ENCODE measurements around the gene PITX1.

The PITX1 gene

DNA sequence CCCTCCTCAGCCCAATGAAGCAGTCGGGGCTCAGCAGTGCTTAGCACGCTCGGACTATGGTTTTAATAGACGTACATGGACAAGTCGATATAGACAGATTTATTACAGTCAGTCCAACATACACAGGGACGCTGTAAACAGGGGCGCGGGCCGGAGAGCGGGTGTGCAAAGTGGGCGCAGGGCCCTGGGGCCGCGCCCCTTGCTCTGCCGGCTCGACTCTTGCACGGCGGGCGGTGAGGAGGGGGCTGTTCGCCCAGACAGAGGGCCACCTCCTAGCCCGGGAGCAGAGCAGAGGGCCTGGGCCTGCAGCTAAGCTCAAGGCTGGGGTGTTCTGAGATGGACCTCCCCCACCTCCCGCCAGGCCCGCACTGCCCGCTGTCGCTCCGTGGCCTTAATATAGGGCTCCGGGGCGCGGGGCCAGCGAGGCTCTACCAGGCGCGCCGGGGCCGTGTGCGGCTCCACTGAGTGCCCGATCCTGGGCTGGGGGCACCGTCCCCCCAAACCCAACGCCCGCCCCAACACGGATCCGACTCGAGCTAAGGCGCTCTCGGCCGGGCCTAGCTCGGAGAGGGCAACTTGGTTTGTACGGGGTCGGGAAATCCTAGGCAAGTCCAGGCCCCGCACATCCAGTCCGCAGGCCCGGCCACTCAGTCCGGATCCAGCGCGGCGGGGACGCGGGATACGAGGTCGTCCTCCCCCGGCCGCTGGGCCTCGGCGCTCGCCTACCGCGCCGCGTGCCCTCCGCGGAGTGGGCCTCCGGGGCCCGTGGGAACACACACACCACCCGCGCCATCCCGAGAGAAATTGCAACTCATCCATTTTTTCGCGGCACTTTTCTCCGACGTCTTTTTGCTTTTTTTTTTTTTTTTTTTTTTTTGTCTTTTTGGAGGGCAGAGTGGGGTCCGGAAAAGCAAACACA lies 6.1 kb downstream of the PITX1 start:
- DNase-seq = no peak

DNA sequence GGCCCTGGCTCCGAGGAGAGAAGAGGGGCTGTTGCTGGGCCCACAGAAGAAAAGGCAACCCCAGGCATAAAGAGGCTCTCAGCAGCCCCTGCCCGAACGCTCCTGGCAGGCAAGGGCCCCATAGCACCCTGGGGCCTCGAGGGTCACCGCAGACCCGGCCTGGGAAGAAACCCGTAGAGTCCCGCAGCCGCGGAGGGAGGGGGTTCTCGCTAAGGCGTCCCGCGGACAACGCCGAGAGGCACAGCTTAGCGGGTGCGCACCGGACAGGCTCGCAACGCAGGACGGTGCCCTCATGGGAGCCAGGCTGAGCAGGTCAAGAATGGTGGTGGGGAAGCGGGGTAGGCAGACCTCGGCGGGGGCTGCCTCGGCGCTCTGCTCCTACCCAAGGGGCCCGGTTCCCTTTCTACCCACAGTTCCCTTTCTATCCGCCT lies 6.7 kb downstream of the PITX1 start:
- DNase-seq = no peak

DNA sequence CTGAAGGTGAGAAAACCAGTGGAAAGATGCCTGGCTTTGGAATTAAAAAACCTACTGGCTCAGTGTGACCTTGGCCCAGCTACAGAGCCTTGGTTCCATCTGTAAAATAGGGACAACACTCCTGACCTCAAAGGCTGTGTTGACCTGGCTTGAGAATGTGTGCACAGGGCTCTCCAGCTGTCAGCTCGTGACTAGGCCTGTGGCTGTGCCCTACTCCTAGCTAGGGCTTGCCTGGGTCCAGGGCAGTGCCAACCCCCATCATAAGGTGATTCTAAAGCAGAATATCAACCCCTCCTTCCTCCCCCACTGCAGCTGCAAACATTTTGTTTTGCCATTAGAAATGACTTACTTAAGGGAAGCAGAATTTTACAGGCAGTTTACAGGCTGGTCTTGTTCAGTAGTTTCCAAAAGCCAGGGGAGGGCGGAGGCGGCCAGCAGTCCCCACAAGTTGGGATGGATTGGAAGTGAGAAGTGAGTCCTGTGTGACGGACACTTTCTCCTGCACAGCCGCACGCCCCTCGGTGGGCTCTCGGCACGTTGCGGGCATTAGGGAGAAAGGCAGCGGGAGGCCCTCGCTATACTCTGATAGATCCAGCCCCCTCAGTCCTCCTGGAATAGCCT lies 7.3 kb downstream of the PITX1 start:
- no peak for DNase-seq

DNA sequence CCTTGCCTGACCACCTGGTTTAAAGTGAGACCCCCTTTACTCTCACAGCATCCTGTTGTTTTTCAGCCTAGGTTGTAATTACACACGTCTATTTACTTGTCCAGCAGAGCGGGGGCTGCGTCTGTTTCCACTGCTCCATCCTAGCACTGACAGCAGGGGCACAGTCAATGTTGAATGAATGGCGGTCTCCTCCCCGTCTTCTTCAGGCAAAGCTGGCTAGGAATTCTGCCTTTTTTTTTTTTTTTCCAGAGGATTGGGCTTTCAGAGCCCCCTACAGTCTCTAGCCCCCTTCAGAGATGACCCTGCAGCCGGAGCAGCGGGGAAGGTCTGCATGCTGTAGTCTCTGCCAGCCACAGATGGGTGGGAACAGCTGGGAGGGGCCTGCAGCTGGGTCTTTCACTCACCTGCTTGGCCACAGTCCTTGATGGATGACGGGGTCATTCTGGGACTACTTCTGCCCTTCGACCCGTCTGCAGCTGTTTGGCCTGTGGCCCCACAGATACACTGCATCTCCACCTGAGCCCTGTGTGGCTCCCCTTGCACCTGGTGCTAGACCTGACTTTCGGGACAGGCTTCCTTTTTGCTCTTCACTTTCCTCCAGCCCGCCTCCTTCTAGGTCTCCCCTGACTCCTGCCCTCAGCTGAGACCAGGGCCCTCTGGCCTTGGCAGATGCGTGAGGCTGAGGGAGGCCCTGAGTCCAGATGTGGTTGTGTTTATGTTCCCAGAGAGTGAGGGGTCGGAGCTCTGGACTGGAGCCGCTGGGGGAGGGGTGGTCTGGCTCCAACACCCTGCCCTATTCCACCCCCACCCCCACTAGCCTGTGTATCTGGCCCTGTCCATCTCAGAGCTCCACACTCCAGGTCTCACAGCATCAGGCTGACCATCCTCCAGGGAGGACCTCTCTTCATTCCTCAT lies 8.0 kb downstream of the PITX1 start:
- no peak for DNase-seq

DNA sequence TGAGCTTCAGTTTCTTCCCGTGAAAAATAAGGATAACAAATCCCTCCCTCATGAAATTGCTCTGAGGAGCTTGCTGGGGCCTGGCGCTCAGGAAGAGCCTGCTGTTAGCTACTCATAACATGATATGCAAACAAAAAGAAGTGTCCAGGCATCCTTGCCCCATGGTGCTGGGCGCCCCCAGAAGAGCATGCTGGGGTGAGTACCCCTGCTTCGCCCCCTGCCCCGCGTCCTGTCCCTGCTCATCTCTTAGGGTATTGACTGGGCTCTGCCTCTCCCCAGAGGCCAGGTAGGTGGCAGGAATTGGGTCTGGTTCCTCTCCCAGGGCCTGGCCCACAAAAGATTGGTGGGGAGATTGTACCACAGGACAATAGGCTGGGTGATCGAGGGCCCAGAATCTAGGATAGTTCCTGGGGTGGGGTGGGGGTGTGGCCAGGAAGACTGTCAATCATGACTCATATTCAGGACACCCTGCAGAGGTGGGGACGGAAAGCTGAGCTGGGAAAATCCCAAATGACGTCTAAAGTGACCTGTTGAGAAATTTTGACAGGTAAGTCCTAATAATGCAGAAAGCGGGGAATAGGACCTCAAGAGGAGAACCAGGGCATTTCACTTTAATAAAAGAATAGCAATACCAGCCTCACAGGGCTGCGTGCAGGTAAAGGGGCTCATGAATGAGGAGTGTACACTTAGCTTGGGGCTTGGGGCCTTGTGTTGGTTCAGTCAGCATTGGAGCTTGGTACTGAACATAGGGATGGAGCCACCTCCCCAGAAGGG lies 8.9 kb downstream of the PITX1 start:
- DNase-seq = no peak

DNA sequence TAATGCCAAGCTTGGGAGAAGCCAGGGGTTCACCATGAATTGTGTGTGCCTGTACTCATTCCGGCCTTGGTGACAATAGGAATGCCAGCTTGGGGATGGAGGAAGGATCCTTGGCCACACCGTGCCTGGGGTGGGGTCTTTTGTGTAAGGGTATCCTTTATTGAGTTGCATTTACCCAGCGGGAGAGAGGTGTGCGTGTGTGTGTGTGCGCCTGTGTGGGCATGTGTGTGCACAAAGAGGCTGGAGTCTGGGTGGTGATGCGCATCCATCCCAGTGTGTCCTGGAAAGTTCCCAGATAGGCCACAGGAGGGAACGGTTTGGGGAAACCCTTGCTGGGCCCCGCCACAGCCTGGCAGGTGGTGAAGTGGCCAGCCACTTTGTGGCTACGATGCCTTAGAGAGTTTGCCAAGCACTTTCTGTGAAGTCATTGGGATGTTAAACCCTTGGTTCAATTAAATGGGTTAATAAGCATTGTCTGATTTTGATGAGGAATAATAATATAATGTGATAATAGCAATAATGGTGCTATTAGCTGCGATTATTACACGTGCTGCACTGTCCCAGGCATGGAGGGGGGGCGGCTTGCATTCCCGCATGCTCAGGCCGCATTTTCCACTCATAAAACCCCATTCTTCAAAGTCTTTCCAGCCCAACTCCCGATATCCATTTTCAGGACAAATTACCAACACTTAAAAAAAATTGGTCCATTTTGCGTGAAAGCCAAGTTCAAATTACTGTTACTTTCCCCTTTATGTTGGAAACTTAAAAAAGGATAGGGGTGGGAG lies 13.7 kb downstream of the PITX1 start:
- DNase-seq = no peak

DNA sequence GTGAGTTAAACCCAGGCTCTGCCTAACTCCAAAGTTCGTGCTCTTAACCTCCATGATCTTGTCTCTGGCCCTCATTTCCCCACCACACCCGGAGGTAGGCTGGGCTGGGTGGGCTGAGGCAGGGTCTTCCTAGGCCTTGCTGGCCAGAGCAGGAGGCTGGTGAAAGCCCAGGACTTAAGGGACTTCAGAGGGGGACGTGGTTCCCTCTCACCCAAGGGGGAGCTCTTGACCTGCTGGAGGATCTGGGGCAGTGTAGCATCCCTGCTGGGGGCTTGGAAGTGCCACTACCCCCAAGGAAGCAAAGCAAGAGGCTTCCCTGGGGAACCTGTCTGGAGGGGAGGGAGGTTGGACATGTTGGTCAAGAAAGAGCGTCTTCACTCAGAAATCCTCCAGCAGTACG lies 14.7 kb downstream of the PITX1 start:
- DNase-seq = no peak

DNA sequence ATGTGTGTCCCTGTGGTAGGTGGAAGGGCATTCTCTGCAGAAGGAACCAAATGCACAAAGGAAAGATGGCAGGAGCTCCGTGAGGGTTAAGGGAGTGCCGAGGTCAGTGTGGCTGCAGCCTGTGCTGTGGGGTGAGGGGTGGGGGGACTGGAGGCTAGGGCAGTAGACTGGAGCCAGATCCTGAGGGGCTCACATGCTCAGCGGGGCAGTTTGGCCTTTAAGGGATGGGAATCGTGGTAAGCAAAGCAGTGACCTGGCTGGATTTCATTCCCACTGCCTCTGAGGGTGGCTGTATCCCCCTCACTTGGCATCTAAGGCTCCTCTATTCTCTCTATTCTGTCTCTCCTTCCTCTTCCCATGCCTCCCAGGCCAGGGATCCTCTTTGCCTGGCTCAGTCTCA lies 15.6 kb downstream of the PITX1 start:
- DNase-seq = no peak

DNA sequence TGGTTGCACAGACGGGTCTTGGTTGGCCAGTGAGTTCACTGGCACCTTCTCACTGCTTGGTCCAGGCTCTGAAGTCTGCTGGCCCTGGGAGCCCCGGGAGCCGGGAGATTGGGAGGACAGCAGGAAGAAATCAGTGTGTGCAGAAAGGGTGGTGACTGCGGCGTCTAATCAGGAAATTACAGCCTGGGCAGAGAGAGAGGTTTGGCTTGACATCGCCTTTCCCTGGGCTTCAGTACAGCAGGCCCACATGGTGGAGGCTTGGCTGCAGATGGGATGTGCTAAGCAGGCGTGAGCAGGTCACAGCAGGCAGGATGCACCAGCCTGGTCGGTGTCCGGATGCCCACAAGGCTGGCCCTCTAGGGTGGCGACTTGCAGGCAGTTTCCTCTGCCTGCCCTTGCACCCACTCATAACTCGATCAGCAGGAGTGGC lies 17.2 kb downstream of the PITX1 start:
- no peak for DNase-seq

DNA sequence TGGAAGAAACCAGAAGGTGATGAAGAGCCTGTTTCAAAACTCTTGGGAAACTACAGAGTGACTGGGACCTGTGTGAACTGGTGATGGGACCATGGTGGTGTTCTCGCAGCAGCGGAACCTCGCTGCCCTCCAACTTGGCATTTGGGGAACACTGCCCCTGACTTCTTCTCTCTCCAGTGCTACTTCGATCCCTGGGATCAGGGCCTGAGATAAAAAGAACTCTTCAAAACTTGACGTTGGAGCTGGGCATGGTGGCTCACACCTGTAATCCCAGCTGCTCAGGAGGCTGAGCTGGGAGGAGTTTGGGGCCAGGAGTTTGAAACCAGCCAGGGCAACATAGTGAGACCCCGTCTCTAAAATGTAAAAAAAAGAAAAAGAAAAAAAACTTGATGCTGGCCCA lies 18.1 kb downstream of the PITX1 start:
- DNase-seq = no peak

DNA sequence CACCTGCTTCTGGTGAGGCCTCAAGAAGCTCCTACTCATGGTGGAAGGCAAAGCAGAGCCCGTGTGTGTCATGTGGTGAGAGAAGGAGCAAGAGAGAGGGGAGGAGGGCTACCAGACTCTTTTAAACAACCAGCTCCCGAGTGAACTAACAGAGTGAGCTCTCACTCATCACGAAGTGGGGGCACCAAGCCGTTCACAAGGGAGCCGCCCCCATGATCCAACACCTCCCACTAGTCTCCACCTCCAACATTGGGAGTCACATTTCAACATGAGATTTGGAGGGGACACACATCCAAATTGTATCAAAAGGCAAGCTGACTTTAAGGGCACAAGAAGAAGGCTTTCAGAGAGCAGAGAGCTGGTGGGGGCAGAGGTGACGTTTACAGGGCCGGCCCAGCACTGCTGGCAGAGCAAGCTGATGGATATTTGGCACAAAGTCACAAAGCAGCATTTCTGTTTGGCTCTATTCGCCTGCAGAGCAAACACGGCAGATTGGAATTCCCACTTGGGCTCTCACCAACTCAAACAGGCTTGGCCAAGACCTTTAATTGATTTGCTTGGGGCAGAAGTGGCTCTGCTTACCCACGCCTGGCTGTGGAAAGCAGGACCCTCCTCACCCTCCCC lies 20.0 kb downstream of the PITX1 start:
- DNase-seq = no peak

DNA sequence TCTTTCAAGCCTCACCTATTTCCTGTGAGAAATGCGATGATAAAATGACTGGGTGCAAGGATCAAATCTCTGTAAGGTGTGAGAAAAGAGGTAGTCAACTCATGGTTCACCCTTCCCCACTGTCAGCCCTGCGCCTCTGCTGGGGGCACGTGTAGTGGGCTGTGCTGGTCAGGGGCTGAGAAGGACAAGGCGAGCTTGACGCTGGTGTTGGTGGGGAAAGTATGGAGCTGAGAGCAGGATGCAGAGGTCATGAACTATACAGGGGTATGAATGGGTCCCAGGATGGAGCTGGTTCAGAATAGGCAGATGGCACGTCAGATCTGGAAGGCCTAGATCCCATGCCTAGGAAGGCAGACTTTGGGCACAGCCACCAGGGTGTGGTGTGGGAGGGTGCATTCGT lies 20.6 kb downstream of the PITX1 start:
- no peak for DNase-seq

DNA sequence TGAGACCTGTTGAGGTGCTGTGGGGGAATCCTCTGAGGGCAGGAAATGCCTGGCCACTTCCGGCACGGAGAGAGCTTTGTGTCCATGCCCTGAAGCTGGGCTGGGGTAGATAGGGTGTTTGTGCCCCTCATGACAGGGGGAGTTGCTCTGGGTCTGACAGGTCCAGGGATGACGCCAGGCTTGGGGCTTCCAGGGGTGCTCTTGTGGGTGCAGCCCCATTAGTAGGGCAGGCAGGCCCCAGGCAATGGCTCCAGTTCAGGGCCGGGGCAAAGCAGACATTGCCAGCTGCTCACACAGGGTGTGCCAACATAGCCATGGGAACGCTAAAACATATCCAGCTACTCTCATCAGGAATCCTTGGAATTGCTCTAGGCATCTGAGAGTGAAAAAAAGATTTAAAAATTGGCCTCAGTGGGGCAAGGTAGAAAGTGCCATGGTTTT lies 21.1 kb downstream of the PITX1 start:
- DNase-seq = no peak

DNA sequence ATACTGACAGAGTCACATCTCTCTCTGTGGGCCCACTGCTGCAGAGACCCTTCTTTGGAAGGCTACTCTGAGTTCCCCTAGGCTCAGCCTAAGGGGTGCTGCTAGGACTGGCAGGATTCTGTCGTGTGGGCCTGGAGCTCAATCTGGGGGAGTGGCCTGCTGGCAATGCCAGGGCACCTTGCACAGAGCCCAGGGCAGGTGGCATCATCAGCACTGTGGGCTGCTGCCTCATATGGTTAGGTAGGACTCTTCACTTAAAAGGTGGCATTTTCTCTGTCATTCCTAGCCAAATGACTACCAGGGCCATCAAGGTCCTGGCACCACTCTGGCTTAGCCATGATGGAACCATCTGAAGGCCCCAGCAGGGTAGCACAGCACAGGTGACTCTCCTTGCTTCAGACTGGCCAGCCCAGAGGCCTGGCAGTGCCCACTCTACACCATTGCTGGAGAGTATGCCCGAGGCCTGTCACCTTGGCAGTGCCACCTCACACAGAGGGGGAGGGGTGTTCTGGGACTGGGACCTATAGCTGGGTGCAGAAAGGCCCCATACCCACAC lies 21.9 kb downstream of the PITX1 start:
- no peak for DNase-seq

DNA sequence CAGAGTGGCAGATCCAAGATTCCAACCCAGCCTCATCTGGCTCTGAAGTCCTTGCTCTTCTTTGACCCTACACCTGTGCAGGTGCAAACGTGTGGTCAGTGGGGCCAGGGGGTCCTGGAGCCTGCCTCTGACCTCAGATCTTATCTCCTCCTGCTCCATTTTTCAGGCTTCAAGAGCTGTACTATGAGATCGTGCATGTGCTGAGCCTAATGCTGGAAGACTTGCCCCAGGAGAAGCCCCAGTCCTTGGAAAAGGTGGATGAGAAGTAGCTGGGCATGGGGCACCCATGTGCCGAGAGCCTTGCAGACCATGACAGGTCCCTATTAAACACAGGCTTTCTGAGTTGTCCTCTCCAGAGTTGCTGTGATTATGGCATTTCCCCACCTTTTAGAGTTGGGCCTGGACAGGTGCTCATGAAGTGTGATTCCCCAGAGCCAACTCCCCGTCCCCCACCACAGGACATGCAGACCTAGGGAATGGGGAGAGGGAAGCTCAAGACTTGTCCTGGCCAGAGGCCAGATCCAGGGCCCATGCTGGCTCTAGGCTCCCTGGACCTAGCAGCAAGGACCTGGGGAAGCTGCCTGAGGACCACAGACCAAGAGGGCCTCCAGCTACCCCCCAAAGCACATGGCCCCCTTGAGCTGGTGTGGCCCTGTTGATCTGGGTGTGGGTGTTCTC lies 22.5 kb downstream of the PITX1 start:
- no peak for DNase-seq

DNA sequence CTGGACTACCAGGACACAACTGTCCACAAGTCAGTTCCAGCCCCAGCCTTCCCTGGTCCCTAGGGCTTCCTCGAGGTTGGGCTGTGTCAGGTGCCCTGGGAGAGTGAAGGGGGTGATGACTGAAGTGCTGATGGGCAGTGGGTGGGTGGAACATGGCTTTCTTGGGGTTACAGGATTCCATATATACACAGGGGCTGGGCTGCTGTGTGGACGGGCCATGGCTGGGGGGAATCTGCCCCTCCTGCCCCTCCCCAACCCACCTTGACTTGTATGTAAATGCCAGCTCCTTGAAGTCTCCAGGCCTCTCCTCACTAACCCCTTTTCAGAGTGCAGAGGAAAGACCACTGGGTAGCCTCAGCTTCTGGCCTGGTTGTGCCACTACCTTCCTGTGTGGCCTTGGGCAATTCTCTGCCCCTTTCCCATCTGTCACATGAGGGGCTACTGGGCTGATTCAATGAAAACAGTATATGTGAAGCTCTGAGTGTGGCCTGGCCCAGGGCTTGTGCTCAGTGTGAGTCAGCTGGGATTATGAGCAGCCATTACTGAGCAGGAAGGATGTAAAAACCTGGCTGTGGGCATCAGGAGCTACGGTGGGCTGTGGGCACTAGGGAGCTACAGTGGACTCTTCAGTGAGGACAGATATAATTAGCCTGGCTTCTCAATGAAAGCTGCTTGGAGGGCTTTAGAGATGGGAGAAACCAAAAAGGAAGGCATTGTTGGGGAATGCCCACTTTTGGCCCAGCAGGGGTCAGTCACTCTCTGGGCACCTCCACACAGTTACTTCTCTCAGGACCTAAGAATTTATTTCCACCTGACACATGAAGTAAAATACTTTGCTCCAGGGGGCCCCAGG lies 23.3 kb downstream of the PITX1 start:
- DNase-seq = no peak

DNA sequence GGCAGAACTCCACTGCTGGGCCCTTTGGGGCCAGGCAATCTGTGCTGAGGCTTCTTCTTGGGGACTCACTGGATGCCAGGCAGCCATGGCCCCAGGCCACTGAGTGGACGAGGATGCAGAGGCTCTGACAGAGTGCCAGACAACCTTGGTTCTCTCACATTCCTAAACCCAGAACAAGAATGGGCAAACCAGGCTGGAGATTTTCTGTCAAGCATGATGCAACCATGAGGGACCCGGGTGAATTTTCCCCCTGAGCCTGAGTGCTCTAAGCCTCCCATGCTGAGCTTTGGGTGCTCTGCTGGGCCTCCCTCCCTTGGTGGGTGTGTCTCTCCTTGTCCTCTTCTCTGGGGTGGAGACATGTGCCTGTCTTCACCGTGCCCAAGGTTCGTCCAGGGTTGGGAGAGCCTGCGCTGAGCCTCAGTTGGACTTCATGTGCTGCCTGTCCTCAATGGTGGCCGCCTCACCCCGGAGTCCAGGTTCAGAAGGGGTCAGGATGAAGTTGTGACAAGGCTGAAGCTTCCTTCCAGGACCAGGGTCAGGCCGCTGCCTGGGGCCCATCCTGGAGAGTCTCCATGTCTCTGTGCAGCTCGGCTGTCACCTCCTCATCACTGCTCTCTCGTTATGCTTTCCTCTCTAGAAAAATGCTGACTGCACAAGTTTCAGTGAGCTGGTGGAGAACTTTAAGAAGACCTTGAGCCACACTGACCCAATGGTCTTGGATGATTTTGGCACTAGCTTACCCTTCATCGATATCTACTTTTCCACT lies 24.1 kb downstream of the PITX1 start:
- DNase-seq = no peak

DNA sequence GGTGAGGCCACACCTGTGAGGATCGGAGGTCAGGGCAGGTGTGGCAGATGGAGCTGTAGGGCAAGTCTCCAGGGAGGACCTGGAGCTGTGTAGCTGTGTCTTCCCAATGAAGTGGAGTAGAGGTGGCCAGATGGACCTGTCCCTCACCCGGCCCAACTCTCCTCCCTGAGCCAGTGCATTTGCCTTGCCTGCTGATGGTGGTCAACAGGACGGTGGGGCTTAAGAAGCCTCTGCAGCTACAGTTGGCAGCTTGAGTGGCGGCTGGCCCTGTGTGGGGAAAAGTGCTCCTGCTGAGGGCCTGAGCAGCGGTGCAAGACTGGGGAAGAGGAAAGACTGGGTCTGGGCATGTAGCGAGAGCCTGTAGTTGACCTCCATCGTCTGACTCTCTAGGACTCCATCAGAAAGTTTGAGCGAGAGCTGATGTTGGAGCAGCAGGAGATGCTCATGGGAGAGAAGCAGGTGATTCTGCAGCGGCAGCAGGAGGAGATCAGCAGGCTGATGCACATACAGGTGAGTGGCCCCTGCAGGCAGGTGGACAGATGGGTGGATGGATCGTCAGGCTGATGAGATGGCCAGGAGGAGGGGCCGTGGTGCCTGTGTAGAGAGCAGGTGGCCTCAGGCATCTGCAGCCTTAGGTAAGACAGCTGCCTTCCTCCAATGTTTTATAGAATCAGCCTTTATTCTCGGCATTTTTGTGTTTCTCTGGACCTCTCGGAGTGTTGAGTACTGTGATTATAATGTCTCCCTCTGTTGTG lies 24.9 kb downstream of the PITX1 start:
- no peak for DNase-seq
